HG02678 (cell line): ENCODE results near the gene LPCAT1.
"Not testable (repeated sequence)": the region's sequence is repeated elsewhere in the genome, so short reads cannot be mapped to it uniquely, and the experiment has no call there.

Experiments
- ATAC-seq: cut with Tn5 transposase; IDR thresholded peaks from one replicate; pipeline ENCODE4 v1.9.1; 2021; ENCODE audit warnings: mild to moderate bottlenecking, moderate library complexity; ENCODE audit not compliant: unreplicated experiment

The LPCAT1 gene

GRCh38 chr5:1523480-1523792 lies 324 bp downstream of the LPCAT1 start:
- peak; percentile 34 for ATAC-seq

- no peak for ATAC-seq
Measured at GRCh38 chr5:1522601-1523479, 920 bp downstream of the LPCAT1 start.

GRCh38 chr5:1521671-1522600 lies 1.8 kb downstream of the LPCAT1 start:
- ATAC-seq: no peak

- ATAC-seq: no peak
Measured at GRCh38 chr5:1520791-1521453, 2.8 kb downstream of the LPCAT1 start.

GRCh38 chr5:1519631-1520210 lies 4.0 kb downstream of the LPCAT1 start:
- ATAC-seq: no peak

- ATAC-seq: no peak
Measured at GRCh38 chr5:1517838-1518237, 5.9 kb downstream of the LPCAT1 start.

- ATAC-seq: no peak
Measured at GRCh38 chr5:1516615-1517601, 6.9 kb downstream of the LPCAT1 start.

GRCh38 chr5:1515921-1516571 lies 7.7 kb downstream of the LPCAT1 start:
- ATAC-seq: no peak

- ATAC-seq: no peak
Measured at GRCh38 chr5:1515311-1515920, 8.3 kb downstream of the LPCAT1 start.

GRCh38 chr5:1514819-1515310 lies 8.9 kb downstream of the LPCAT1 start:
- ATAC-seq: not testable (repeated sequence)

GRCh38 chr5:1514027-1514818 lies 9.5 kb downstream of the LPCAT1 start:
- no peak for ATAC-seq

GRCh38 chr5:1513326-1514026 lies 10.3 kb downstream of the LPCAT1 start:
- ATAC-seq: no peak

- ATAC-seq: no peak
Measured at GRCh38 chr5:1512541-1513291, 11.0 kb downstream of the LPCAT1 start.

- ATAC-seq: no peak
Measured at GRCh38 chr5:1511651-1512540, 11.9 kb downstream of the LPCAT1 start.

- no peak for ATAC-seq
Measured at GRCh38 chr5:1511048-1511447, 12.7 kb downstream of the LPCAT1 start.

- ATAC-seq: no peak
Measured at GRCh38 chr5:1510631-1511030, 13.1 kb downstream of the LPCAT1 start.
